ENCODE results near the gene NFATC1.

- TF ChIP-seq CTCF (IDR thresholded peaks at IDR 0.05) (no peak), POLR2A (IDR thresholded peaks at IDR 0.05) (no peak)
Measured at GRCh38 chr18:79385708-79386341, 9.9 kb upstream of the NFATC1 start.
